Neural cell (in vitro differentiated cells): Measurements from ENCODE around the gene VPS33B. TPM values are rescaled to one million over a fixed set of nuclear protein-coding genes. Genes with fewer than 3 reads are reported as not detected.

Experiments used
- H2AFZ ChIP-seq: fragments of 200-600, 300-800 bp; sonication (generic), shearing (Covaris generic); 2 replicates; pipeline ENCODE4 v1.6.0; 2014; ENCODE audit warnings: low read depth, mild to moderate bottlenecking, antibody characterized with exemption, low read length, moderate library complexity
- H3F3A ChIP-seq: fragments of 200-600 bp; shearing (Covaris generic); 2 replicates; pipeline ENCODE4 v1.6.1; 2016; ENCODE audit warnings: mild to moderate bottlenecking, moderate library complexity, mixed read lengths, antibody characterized with exemption, low read length; ENCODE audit not compliant: insufficient read depth, poor library complexity, severe bottlenecking
- H3K27ac ChIP-seq: fragments of 200-600, 300-800 bp; sonication (generic), shearing (Covaris generic); 2 replicates; pipeline ENCODE4 v1.5.1; 2014; ENCODE audit warnings: mild to moderate bottlenecking, low read length, moderate library complexity
- H3K27me3 ChIP-seq: fragments of 300-800, 200-600 bp; sonication (generic), shearing (Covaris generic); 2 replicates; pipeline ENCODE4 v1.6.0; 2014; ENCODE audit warnings: mild to moderate bottlenecking, low read depth, low read length, moderate library complexity; ENCODE audit not compliant: insufficient read depth
- H3K36me3 ChIP-seq: fragments of 300-800, 200-600 bp; sonication (generic), shearing (Covaris generic); 2 replicates; pipeline ENCODE4 v1.5.1; 2014; ENCODE audit warnings: mild to moderate bottlenecking, antibody characterized with exemption, low read length, moderate library complexity; ENCODE audit not compliant: insufficient read depth
- H3K4me2 ChIP-seq: fragments of 300-800, 200-600 bp; sonication (generic), shearing (Covaris generic); 2 replicates; pipeline ENCODE4 v1.6.0; 2014; ENCODE audit warnings: mild to moderate bottlenecking, low read length
- H3K4me3 ChIP-seq: fragments of 300-800, 200-600 bp; sonication (generic), shearing (Covaris generic); 2 replicates; pipeline ENCODE4 v1.5.1; 2014; ENCODE audit warnings: mild to moderate bottlenecking, low read length, moderate library complexity
- H3K79me2 ChIP-seq: fragments of 200-600 bp; shearing (Covaris generic); replicated peaks from 2 replicates; pipeline ENCODE4 v1.6.0; 2014; ENCODE audit warnings: mild to moderate bottlenecking, low read length, moderate library complexity; ENCODE audit not compliant: insufficient read depth
- H3K9ac ChIP-seq: fragments of 300-800, 200-600 bp; sonication (generic), shearing (Covaris generic); 2 replicates; pipeline ENCODE4 v1.6.1; 2016; ENCODE audit warnings: mild to moderate bottlenecking, low read length, mixed read lengths
- H3K9me2 ChIP-seq: fragments of 200-600 bp; shearing (Covaris generic); 2 replicates; pipeline ENCODE4 v1.6.1; 2016; ENCODE audit warnings: mild to moderate bottlenecking, low read length, mixed read lengths; ENCODE audit not compliant: insufficient read depth
- H3K9me3 ChIP-seq: fragments of 200-600, 300-800 bp; sonication (generic), shearing (Covaris generic); 2 replicates; pipeline ENCODE4 v1.6.1; 2016; ENCODE audit warnings: mild to moderate bottlenecking, mixed run types, low read length, moderate library complexity, mixed read lengths
- H4K20me1 ChIP-seq: fragments of 200-600 bp; shearing (Covaris generic); 2 replicates; pipeline ENCODE4 v1.6.1; 2016; ENCODE audit warnings: mild to moderate bottlenecking, mixed run types; ENCODE audit not compliant: insufficient read depth
- EP300 ChIP-seq: fragments of 450-650 bp; conservative IDR thresholded peaks from 2 replicates; pipeline ENCODE4 v1.6.1; 2014; ENCODE audit warnings: antibody characterized with exemption, mild to moderate bottlenecking, moderate library complexity; ENCODE audit not compliant: poor library complexity, severe bottlenecking
- EZH2 ChIP-seq: fragments of 200-600, 300-800 bp; shearing (Covaris generic), sonication (generic); IDR thresholded peaks from 2 replicates; pipeline ENCODE4 v1.6.1; 2014; ENCODE audit warnings: antibody characterized with exemption, low read length, borderline replicate concordance, mild to moderate bottlenecking; ENCODE audit not compliant: insufficient read depth, poor library complexity, severe bottlenecking
- MXI1 ChIP-seq: fragments of 450-650 bp; conservative IDR thresholded peaks from 2 replicates; pipeline ENCODE4 v1.6.1; 2014; ENCODE audit warnings: antibody characterized with exemption, mild to moderate bottlenecking; ENCODE audit not compliant: poor library complexity, severe bottlenecking
- POLR2AphosphoS5 ChIP-seq: IDR thresholded peaks from 2 replicates; pipeline ENCODE4 v1.6.1; 2012
- RAD21 ChIP-seq: fragments of 450-650 bp; conservative IDR thresholded peaks from 2 replicates; pipeline ENCODE4 v1.6.1; 2014; ENCODE audit warnings: antibody characterized with exemption, mild to moderate bottlenecking, moderate library complexity
- SMC3 ChIP-seq: fragments of 450-650 bp; conservative IDR thresholded peaks from 2 replicates; pipeline ENCODE4 v1.6.1; 2014; ENCODE audit warnings: antibody characterized with exemption, mild to moderate bottlenecking, moderate library complexity; ENCODE audit not compliant: poor library complexity
- TAF1 ChIP-seq: IDR thresholded peaks from 2 replicates; pipeline ENCODE4 v1.6.1; 2012; ENCODE audit warnings: low read depth
- polyA plus RNA-seq: library from polyadenylated mRNA; depleted of rRNA; stranded (reverse); fragments of >200 nt; gene quantifications from 2 replicates; pipeline ENCODE4 v1.2.3, GENCODE V29; 2014
- TF ChIP-seq, protein P1 (sequence below): fragments of 450-650 bp; IDR thresholded peaks from 2 replicates; pipeline ENCODE4 v1.5.1; 2014; ENCODE audit warnings: antibody characterized with exemption, mild to moderate bottlenecking, moderate library complexity; ENCODE audit not compliant: poor library complexity, severe bottlenecking
- TF ChIP-seq, protein P2 (sequence below): IDR thresholded peaks from 2 replicates; pipeline ENCODE4 v1.6.1; 2012; ENCODE audit warnings: borderline replicate concordance

The VPS33B gene
- polyA plus RNA-seq, 1 donor from 2014 or later, result 54.9 TPM

DNA sequence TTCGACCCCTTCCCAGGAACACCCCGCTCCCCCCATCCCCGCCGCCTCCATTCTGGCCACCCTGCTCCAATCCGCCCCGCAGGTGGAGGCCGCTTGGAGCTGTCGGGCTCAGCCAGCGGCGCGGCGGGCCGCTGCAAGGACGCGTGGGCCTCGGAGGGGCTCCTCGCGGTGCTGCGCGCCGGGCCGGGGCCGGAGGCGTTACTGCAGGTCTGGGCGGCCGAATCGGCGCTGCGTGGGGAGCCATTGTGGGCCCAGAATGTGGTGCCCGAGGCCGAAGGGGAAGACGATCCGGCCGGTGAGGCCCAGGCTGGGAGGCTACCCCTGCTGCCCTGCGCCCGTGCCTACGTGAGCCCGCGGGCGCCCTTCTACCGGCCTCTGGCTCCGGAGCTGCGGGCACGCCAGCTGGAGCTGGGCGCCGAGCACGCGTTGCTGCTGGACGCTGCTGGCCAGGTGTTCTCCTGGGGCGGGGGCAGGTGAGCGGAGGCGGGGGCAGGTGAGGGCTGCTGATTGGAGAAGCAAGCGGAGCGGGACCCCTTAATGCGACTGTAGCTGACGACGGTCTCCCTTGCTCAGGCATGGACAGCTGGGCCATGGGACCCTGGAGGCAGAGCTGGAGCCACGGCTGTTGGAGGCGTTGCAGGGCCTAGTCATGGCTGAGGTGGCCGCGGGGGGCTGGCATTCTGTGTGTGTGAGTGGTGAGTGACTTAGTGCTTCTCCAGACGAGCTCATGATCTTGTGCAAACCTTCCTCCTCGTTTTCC lies 65.2 kb downstream of the VPS33B start:
- Histone ChIP-seq H3K9me3 (no peaks in the 10 kb centered on the region), H2AFZ (no peak overlapping the region), H3K9me2 (no peaks in the 10 kb centered on the region), H3K27ac (no peak overlapping the region), H3K79me2 (no peaks in the 10 kb centered on the region), H3K27me3 (peaks cover 15% of the 10 kb centered on the region), H3K9ac (peak overlapping the region; percentile 62), H3K4me2 (no peak overlapping the region), H4K20me1 (no peaks in the 10 kb centered on the region), H3K4me3 (peak overlapping the region; percentile 65), H3F3A (no peaks in the 10 kb centered on the region), H3K36me3 (no peaks in the 10 kb centered on the region)
- TF ChIP-seq EZH2, result no peak
- TF ChIP-seq MXI1, result peak; percentile 14
- TF ChIP-seq TAF1, result no peak
- no peak for TF ChIP-seq SMC3

DNA sequence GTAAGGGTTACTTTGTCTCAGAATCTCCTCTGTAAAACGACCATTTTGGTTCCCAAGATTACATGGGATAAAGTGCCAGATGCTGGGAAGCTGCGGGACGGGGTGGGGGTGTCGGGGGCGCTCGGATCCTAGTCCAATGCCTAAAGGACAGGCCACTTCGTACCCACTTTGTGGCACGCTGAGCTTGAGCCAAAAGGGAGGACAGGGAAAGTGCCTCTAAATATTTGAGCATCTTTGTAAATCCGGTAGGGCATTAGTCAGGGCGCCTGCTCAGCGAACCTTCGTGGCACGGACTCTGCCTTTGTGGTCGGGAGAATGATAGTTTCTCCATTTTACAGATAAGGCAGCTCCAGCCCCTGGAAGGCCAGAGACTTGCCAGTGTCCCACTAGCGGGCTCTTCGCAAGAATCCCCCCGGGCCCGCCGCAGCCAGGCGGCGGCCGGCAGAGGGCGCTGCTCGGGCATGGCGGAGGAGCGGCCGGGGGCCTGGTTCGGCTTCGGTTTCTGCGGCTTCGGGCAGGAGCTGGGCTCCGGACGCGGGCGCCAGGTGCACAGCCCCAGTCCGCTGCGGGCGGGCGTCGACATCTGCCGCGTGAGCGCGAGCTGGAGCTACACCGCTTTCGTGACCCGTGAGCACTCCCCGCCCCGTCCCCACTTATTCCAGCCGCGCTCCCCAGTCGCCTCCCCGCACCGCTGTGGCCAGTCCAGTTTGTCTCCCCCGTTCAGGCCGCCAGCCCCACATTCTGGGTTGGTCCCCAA lies 65.9 kb downstream of the VPS33B start:
- no peak overlapping the region for H2AFZ ChIP-seq
- H3K36me3 ChIP-seq, result no peaks in the 10 kb centered on the region
- no peak overlapping the region for H3K27ac ChIP-seq
- TF ChIP-seq, protein P1, sequence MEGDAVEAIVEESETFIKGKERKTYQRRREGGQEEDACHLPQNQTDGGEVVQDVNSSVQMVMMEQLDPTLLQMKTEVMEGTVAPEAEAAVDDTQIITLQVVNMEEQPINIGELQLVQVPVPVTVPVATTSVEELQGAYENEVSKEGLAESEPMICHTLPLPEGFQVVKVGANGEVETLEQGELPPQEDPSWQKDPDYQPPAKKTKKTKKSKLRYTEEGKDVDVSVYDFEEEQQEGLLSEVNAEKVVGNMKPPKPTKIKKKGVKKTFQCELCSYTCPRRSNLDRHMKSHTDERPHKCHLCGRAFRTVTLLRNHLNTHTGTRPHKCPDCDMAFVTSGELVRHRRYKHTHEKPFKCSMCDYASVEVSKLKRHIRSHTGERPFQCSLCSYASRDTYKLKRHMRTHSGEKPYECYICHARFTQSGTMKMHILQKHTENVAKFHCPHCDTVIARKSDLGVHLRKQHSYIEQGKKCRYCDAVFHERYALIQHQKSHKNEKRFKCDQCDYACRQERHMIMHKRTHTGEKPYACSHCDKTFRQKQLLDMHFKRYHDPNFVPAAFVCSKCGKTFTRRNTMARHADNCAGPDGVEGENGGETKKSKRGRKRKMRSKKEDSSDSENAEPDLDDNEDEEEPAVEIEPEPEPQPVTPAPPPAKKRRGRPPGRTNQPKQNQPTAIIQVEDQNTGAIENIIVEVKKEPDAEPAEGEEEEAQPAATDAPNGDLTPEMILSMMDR, result peak; percentile 90
- peak; percentile 18 for TF ChIP-seq POLR2AphosphoS5
- TF ChIP-seq EZH2, result no peak
- TF ChIP-seq MXI1, result no peak
- TF ChIP-seq SMC3, result peak; percentile 84
- peak; percentile 68 for TF ChIP-seq RAD21
- TF ChIP-seq, protein P2, sequence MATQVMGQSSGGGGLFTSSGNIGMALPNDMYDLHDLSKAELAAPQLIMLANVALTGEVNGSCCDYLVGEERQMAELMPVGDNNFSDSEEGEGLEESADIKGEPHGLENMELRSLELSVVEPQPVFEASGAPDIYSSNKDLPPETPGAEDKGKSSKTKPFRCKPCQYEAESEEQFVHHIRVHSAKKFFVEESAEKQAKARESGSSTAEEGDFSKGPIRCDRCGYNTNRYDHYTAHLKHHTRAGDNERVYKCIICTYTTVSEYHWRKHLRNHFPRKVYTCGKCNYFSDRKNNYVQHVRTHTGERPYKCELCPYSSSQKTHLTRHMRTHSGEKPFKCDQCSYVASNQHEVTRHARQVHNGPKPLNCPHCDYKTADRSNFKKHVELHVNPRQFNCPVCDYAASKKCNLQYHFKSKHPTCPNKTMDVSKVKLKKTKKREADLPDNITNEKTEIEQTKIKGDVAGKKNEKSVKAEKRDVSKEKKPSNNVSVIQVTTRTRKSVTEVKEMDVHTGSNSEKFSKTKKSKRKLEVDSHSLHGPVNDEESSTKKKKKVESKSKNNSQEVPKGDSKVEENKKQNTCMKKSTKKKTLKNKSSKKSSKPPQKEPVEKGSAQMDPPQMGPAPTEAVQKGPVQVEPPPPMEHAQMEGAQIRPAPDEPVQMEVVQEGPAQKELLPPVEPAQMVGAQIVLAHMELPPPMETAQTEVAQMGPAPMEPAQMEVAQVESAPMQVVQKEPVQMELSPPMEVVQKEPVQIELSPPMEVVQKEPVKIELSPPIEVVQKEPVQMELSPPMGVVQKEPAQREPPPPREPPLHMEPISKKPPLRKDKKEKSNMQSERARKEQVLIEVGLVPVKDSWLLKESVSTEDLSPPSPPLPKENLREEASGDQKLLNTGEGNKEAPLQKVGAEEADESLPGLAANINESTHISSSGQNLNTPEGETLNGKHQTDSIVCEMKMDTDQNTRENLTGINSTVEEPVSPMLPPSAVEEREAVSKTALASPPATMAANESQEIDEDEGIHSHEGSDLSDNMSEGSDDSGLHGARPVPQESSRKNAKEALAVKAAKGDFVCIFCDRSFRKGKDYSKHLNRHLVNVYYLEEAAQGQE, result no peak
- TF ChIP-seq EP300, result no peak
- no peak for TF ChIP-seq TAF1
- no peaks in the 10 kb centered on the region for H3F3A ChIP-seq
- peak overlapping the region; percentile 39 for H3K4me2 ChIP-seq
- peak overlapping the region; percentile 62 for H3K9ac ChIP-seq
- no peaks in the 10 kb centered on the region for H3K9me2 ChIP-seq
- peaks cover 15% of the 10 kb centered on the region for H3K27me3 ChIP-seq
- no peaks in the 10 kb centered on the region for H3K79me2 ChIP-seq
- H3K4me3 ChIP-seq, result peak overlapping the region; percentile 65
- H4K20me1 ChIP-seq, result no peaks in the 10 kb centered on the region
- no peaks in the 10 kb centered on the region for H3K9me3 ChIP-seq
